ENCODE data around the gene CTDP1. TPM values are rescaled to one million over a fixed set of nuclear protein-coding genes. Genes with fewer than 3 reads are reported as not detected.

The CTDP1 gene
- total RNA-seq, 1 donor from 2014 or later, result 27.3 TPM

DNA sequence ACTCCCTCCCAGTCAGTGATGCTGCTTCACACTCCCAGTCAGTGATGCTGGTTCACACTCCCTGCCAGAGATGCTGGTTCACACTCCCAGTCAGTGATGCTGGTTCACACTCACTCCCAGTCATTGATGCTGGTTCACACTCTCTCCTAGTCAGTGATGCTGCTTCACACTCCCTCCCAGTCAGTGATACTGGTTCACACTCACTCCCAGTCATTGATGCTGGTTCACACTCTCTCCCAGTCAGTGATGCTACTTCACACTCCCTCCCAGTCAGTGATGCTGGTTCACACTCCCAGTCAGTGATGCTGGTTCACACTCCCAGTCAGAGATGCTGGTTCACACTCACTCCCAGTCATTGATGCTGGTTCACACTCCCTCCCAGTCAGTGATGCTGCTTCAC, 83.8 kb downstream of the CTDP1 start:
- no peak for DNase-seq (ENCODE audit: low spot score)

DNA sequence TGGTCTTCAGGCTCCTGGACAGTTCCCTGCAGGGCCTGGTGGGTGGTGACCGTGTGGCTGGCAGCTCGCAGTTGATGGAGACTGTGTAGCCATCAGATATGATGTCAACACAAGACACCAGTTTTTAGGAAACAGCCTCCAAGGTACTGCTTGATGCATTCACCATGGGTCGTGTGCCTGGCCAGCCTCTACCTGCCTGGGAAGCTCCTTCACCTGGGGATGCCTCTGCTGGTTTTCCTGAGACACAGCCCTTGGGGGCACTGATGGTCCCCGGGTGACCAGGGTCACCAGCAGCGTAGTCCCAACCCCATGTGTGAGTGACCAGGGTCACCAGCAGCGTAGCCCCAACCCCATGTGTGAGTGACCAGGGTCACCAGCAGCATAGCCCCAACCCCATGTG, 84.5 kb downstream of the CTDP1 start:
- no peak for DNase-seq (ENCODE audit: low spot score)

- DNase-seq (ENCODE audit: low spot score), result no peak
These were observed 86.1 kb downstream of the CTDP1 start for GRCh38 chr18:79765491-79766245.

DNA sequence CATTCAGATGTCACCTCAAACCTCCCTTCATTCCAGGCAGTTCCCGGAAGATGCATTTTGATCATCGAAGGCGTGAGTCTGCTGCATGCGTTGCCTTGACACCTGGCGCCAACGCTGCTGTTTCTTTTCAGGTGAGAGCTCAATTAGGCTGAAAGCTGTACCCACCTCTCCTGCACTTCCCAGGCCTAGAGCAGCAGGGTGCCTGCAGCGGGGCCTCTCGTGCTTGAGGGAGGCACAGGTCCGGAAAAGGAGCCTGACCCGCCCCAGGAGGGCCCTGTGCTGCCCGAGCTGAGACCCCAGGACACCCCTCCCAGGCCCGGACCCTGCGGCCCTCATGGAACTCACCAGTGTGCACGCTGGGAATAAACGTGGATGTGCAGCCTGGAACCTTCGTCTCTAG, 86.7 kb downstream of the CTDP1 start:
- DNase-seq (ENCODE audit: low spot score), result no peak

- no peak for DNase-seq (ENCODE audit: low spot score)
These were observed 89.1 kb downstream of the CTDP1 start for GRCh38 chr18:79768745-79769144.

GRCh38 chr18:79769698-79770500, 90.3 kb downstream of the CTDP1 start:
- DNase-seq (ENCODE audit: low spot score), result no peak

GRCh38 chr18:79770501-79770815, 90.9 kb downstream of the CTDP1 start:
- no peak for DNase-seq (ENCODE audit: low spot score)

GRCh38 chr18:79770826-79771225, 91.2 kb downstream of the CTDP1 start:
- DNase-seq (ENCODE audit: low spot score), result no peak

GRCh38 chr18:79771446-79772107, 92.0 kb downstream of the CTDP1 start:
- DNase-seq (ENCODE audit: low spot score), result no peak

- no peak for DNase-seq (ENCODE audit: low spot score)
These were observed 92.7 kb downstream of the CTDP1 start for GRCh38 chr18:79772108-79772864.

DNA sequence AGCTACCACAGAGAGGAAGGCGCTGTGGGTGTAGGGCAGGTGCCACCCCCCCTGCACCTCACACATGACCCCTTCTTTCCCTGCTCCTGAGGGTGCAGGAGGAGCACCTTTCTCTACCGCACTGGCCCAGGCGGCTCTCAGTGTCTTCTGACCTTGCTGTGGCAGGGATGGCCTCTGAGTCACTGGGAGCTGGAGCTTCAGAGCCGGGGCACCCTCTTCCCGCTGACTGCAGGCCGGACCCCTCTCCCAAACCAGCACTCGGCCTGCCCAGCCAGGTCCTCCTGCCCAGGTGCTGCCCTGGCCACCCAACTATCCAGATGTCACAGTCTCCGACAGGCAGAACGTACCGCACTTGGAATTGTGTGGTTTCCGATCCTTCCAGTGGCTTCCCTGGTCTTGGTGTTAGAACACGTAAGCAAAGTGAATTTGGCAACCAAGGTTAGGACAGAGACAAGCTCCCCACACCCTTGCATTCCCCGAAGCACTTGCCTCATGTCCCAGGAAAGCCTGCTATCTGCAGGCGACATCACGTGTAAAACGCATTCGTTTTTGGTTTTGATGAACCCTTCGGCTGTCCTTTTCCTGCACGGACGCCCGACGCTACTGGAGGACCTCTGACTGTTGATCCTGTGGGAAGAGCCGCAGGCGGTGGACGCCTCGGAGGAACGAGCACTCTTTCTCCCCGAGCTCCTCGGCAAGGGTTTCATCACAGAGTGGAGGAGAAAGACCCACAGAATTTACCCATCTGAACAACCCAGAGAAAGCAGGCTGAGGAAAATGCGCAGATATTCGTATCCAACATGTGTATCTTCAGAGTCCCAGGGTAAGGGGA, 93.5 kb downstream of the CTDP1 start:
- DNase-seq (ENCODE audit: low spot score), result no peak

- DNase-seq (ENCODE audit: low spot score), result no peak
These were observed 94.5 kb downstream of the CTDP1 start for GRCh38 chr18:79774111-79774510.

GRCh38 chr18:79775441-79776221, 96.0 kb downstream of the CTDP1 start:
- no peak for DNase-seq (ENCODE audit: low spot score)

GRCh38 chr18:79776674-79777073, 97.1 kb downstream of the CTDP1 start:
- DNase-seq (ENCODE audit: low spot score), result no peak

GRCh38 chr18:79778291-79778791, 98.7 kb downstream of the CTDP1 start:
- no peak for DNase-seq (ENCODE audit: low spot score)

DNA sequence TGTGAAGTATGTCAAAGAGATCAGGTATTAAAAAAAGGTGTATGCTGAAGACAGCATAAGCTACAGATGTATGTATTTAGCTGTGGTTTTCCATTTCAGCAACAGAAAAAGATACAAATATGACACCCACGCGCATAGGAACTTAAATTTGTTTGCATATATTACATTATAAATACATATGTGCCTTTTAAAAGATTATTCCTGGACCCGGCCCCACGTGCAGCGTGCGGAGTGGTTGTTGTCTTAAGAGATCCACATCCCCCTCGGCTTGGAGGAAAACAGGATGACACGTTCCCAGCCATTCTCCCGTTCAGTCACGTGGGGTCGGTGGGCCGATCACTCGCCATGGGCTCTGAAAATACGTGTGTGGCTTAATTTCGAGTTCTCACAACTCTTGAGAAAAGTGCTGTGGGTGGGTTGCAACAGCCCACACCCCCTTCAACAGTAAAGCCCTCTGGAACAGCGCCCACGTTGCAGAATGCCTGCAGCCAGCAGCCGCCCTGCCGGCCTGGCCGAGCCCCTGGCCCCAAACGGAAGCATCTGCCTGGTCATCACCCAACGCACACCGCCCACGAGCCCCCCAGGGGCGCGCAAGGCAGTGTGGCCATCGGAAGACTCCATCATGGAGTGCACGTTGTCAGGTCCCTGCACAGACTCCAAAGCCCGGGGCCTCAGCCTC, 99.6 kb downstream of the CTDP1 start:
- DNase-seq (ENCODE audit: low spot score), result no peak

DNA sequence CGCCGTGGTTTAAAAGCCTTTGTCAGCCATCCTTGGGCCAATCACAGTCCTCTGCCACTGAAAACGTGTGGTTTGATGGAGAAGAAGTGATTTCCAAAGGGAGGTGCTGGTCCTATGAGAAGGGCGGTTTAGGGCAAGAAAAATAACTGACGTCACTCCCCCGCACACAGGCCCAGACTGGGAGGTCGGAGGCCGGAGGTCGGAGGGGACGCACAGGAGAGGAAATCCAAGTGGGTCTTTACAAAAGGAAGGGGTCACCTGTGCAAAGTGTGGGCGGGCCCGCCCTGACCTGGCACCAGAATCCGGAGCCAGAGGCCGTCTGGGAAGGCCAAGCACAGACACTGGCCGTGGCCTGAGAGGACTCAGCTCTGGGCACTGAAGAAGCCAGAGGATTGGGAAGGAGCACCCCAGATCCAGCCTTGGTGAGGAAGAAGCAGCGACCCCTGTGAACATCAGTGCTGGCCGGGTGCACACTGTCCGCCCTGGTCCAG, 100.1 kb downstream of the CTDP1 start:
- DNase-seq (ENCODE audit: low spot score), result no peak

- no peak for DNase-seq (ENCODE audit: low spot score)
These were observed 100.9 kb downstream of the CTDP1 start for GRCh38 chr18:79780547-79780946.

GRCh38 chr18:79781331-79781941, 101.8 kb downstream of the CTDP1 start:
- no peak for DNase-seq (ENCODE audit: low spot score)

Data from mucosa of gallbladder (tissue), 1 donor.